Measurements from ENCODE around the gene BAHCC1. TPM values are rescaled to one million over a fixed set of nuclear protein-coding genes. Genes with fewer than 3 reads are reported as not detected.

Gene BAHCC1
- total RNA-seq, 1 donor from 2014 or later: 3.4 TPM

DNA sequence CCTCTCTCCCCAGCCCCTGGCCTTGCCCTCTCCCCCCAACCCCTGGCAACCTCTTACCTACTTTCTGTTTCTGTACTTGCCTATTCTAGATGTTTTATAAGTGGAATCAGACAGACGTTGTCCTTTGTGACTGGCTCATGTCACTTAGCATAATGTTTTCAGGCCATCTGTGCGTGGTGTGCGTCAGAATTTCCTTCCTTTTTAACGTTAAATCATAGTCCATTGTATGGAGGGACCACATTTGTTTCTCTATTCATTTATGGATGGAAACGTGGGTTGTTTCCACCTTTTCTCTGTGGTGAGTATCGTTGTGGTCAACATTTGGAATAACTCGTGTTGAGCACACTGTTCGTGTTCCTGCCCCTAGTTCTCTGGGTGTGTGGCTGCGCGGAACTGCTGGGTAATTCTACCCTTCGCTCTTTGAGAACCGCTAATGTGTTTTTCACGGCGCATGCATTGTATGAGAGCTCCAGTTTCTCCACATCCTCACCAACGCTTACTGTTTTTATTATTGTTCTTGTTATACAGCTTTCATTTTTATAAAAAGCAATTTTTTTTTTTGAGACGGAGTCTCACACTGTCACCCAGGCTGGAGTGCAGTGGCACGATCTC is 91.0 kb downstream of the BAHCC1 start:
- Histone ChIP-seq H3F3A (ENCODE audit: low read depth) (peaks cover 46% of the 10 kb centered on the region), H3K36me3 (no peaks in the 10 kb centered on the region), H3K9me3 (ENCODE audit: low read depth) (no peaks in the 10 kb centered on the region), H3K9ac (no peak overlapping the region), H4K20me1 (ENCODE audit: low read depth) (no peaks in the 10 kb centered on the region), H3K27ac (no peak overlapping the region), H3K4me3 (no peak overlapping the region), H2AFZ (replicated peaks) (no peak overlapping the region), H3K4me2 (no peak overlapping the region), H3K79me2 (ENCODE audit: low read depth) (no peaks in the 10 kb centered on the region), H3K4me1 (peaks cover 35% of the 10 kb centered on the region), H3K27me3 (peaks cover 62% of the 10 kb centered on the region)
- H3K36me3 Mint-ChIP-seq: no peaks in the 10 kb centered on the region
- no peak overlapping the region for H3K27ac Mint-ChIP-seq
- H3K9me3 Mint-ChIP-seq: no peaks in the 10 kb centered on the region
- no peak for DNase-seq (ENCODE audit: low spot score)
- H3K27me3 Mint-ChIP-seq (ENCODE audit: insufficient read depth, low read depth): peaks cover 11% of the 10 kb centered on the region
- TF ChIP-seq EZH2phosphoT487 (IDR thresholded peaks at IDR 0.05): no peak
- TF ChIP-seq, protein P1, sequence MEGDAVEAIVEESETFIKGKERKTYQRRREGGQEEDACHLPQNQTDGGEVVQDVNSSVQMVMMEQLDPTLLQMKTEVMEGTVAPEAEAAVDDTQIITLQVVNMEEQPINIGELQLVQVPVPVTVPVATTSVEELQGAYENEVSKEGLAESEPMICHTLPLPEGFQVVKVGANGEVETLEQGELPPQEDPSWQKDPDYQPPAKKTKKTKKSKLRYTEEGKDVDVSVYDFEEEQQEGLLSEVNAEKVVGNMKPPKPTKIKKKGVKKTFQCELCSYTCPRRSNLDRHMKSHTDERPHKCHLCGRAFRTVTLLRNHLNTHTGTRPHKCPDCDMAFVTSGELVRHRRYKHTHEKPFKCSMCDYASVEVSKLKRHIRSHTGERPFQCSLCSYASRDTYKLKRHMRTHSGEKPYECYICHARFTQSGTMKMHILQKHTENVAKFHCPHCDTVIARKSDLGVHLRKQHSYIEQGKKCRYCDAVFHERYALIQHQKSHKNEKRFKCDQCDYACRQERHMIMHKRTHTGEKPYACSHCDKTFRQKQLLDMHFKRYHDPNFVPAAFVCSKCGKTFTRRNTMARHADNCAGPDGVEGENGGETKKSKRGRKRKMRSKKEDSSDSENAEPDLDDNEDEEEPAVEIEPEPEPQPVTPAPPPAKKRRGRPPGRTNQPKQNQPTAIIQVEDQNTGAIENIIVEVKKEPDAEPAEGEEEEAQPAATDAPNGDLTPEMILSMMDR (IDR thresholded peaks at IDR 0.05): no peak
- TF ChIP-seq EZH2 (IDR thresholded peaks at IDR 0.05): no peak
- H3K4me1 Mint-ChIP-seq: peaks cover 52% of the 10 kb centered on the region
- peak overlapping the region; percentile 69 for H3K4me3 Mint-ChIP-seq

DNA sequence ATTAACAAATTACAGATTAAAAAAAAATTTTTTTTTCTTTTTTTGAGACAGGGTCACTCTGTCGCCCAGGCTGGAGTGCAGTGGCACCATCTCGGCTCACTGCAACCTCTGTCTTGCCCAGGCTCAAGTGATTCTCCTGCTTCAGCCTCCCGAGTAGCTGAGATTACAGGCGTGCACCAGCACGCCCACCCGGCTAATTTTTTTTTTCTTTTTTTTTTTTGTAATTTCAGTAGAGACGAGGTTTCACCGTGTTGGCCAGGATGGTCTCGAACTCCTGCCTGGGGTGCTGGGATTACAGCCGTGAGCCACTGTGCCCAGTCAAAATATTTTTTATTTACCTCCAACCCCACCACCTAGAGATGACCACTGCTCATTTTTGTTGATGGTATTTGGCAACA is 91.8 kb downstream of the BAHCC1 start:
- no peaks in the 10 kb centered on the region for H3K36me3 ChIP-seq
- peaks cover 58% of the 10 kb centered on the region for H3K27me3 ChIP-seq
- H3K4me1 ChIP-seq: peaks cover 35% of the 10 kb centered on the region
- H3K27me3 Mint-ChIP-seq (ENCODE audit: insufficient read depth, low read depth): peaks cover 11% of the 10 kb centered on the region
- no peaks in the 10 kb centered on the region for H3K9me3 Mint-ChIP-seq
- H3K4me2 ChIP-seq: no peak overlapping the region
- peaks cover 51% of the 10 kb centered on the region for H3K4me1 Mint-ChIP-seq
- H3K27ac ChIP-seq: no peak overlapping the region
- no peaks in the 10 kb centered on the region for H4K20me1 ChIP-seq (ENCODE audit: low read depth)
- no peaks in the 10 kb centered on the region for H3K36me3 Mint-ChIP-seq
- no peak overlapping the region for H3K9ac ChIP-seq
- H3K4me3 ChIP-seq: no peak overlapping the region
- no peaks in the 10 kb centered on the region for H3K9me3 ChIP-seq (ENCODE audit: low read depth)
- TF ChIP-seq EZH2 (IDR thresholded peaks at IDR 0.05): no peak
- TF ChIP-seq, protein P1 (IDR thresholded peaks at IDR 0.05): no peak
- TF ChIP-seq EZH2phosphoT487 (IDR thresholded peaks at IDR 0.05): no peak
- no peak overlapping the region for H3K27ac Mint-ChIP-seq
- H2AFZ ChIP-seq (replicated peaks): no peak overlapping the region
- H3K4me3 Mint-ChIP-seq: peak overlapping the region; percentile 77
- DNase-seq (ENCODE audit: low spot score): no peak
- H3F3A ChIP-seq (ENCODE audit: low read depth): peaks cover 43% of the 10 kb centered on the region
- H3K79me2 ChIP-seq (ENCODE audit: low read depth): no peaks in the 10 kb centered on the region

DNA sequence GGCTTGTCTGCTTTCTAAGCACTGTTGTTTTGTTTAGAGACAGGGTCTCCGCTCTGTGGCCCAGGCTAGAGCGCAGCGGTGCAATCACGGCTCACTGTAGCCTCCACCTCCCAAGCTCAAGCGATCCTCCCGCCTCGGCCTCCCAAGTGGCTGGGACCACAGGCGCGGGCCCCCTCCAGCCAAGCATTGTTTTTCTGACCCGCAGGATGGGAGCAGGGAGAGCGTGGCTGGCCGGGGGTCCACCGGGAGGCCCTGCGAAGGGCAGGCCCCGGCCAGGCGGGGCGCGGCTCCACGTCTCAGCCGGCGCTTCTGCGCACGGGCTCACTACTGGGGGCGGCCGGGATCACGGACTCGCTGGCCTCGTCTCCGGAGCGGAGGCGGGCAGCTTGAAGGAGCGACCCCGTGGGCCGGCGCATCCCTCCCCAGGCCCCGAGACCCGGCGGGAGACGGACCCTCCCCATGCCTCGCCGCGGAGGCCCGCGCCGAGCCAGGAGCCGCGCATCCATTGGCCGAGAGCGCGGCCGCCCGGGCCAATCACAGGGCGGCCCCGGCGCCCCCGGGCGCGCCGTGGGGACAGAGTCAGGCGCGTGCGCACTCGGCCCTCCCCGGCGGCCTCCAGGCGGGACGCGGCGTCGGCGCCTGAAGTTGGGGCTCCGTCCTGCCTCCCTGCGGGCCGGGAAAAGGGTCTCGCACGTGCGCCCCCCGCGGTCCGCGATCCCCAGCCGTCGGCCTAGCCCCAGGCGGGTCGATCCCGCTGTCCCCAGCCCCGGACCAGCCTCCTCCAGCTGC is 92.4 kb downstream of the BAHCC1 start:
- no peaks in the 10 kb centered on the region for H3K79me2 ChIP-seq (ENCODE audit: low read depth)
- H3K27me3 Mint-ChIP-seq (ENCODE audit: insufficient read depth, low read depth): peaks cover 11% of the 10 kb centered on the region
- H3K4me3 Mint-ChIP-seq: peak overlapping the region; percentile 77
- no peaks in the 10 kb centered on the region for H3K36me3 Mint-ChIP-seq
- H3K27ac ChIP-seq: no peak overlapping the region
- peak overlapping the region; percentile 81 for H3K4me2 ChIP-seq
- H3K9ac ChIP-seq: no peak overlapping the region
- peak; percentile 92 for DNase-seq (ENCODE audit: low spot score)
- H3K27me3 ChIP-seq: peaks cover 58% of the 10 kb centered on the region
- no peaks in the 10 kb centered on the region for H4K20me1 ChIP-seq (ENCODE audit: low read depth)
- no peaks in the 10 kb centered on the region for H3K36me3 ChIP-seq
- no peaks in the 10 kb centered on the region for H3K9me3 ChIP-seq (ENCODE audit: low read depth)
- H3K4me1 Mint-ChIP-seq: peaks cover 49% of the 10 kb centered on the region
- H3K9me3 Mint-ChIP-seq: no peaks in the 10 kb centered on the region
- H3K4me3 ChIP-seq: peak overlapping the region; percentile 51
- H3K27ac Mint-ChIP-seq: no peak overlapping the region
- peak overlapping the region; percentile 46 for H2AFZ ChIP-seq (replicated peaks)
- TF ChIP-seq, protein P1 (IDR thresholded peaks at IDR 0.05): no peak
- TF ChIP-seq EZH2phosphoT487 (IDR thresholded peaks at IDR 0.05): no peak
- no peak for TF ChIP-seq EZH2 (IDR thresholded peaks at IDR 0.05)
- peaks cover 39% of the 10 kb centered on the region for H3F3A ChIP-seq (ENCODE audit: low read depth)
- H3K4me1 ChIP-seq: peaks cover 35% of the 10 kb centered on the region

Data from neural progenitor cell (in vitro differentiated cells).